ENCODE results near the gene SPINT2. TPM values are rescaled to one million over a fixed set of nuclear protein-coding genes. Genes with fewer than 3 reads are reported as not detected.

SPINT2 gene
- total and polyA plus RNA-seq, 2 of the 13 experiments (the other 11 are each of a cell fraction or from before 2014, with no cell fraction given) = 0.31 to 0.77 TPM

DNA sequence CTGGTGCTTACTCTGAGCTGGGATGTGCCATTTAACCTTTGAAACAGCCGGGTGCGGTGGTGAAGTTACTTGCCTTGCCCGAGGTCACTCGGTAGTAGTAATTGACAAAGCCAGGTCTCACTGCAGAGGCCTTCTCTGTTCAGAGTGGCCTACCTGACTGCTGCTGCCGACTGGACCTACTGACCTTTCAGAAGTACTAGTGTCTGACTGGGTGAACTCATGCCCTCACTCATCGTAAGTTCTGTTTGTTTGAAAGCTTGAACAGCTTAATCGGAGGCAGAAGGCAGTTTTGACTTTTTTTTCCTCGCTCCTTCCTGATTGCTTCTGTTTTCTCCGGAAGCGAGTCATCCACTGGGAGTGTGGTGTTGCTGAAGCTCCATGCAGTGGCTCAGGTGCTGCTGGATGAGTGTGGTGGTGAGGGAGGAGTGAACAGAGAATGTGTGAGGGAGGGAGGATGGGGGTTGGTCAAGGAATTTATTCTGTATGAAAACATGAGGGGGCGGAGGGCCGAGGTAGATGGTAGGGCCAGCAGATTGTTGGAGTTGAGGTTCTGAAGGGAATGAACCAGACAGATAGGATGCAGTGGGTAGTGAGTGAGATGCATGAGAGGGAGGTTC, 2.7 kb downstream of the SPINT2 start (continued):
- TF ChIP-seq, protein P1, sequence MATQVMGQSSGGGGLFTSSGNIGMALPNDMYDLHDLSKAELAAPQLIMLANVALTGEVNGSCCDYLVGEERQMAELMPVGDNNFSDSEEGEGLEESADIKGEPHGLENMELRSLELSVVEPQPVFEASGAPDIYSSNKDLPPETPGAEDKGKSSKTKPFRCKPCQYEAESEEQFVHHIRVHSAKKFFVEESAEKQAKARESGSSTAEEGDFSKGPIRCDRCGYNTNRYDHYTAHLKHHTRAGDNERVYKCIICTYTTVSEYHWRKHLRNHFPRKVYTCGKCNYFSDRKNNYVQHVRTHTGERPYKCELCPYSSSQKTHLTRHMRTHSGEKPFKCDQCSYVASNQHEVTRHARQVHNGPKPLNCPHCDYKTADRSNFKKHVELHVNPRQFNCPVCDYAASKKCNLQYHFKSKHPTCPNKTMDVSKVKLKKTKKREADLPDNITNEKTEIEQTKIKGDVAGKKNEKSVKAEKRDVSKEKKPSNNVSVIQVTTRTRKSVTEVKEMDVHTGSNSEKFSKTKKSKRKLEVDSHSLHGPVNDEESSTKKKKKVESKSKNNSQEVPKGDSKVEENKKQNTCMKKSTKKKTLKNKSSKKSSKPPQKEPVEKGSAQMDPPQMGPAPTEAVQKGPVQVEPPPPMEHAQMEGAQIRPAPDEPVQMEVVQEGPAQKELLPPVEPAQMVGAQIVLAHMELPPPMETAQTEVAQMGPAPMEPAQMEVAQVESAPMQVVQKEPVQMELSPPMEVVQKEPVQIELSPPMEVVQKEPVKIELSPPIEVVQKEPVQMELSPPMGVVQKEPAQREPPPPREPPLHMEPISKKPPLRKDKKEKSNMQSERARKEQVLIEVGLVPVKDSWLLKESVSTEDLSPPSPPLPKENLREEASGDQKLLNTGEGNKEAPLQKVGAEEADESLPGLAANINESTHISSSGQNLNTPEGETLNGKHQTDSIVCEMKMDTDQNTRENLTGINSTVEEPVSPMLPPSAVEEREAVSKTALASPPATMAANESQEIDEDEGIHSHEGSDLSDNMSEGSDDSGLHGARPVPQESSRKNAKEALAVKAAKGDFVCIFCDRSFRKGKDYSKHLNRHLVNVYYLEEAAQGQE (IDR thresholded peaks at IDR 0.05; ENCODE audit: borderline replicate concordance in 1 of 2, low read depth in 1 of 2, low read length in 2 of 2) = no peak
- TF ChIP-seq ZBTB21 (CRISPR knock-in tag; IDR thresholded peaks at IDR 0.05) = no peak
- TF ChIP-seq KLF11 (CRISPR knock-in tag; IDR thresholded peaks at IDR 0.05) = no peak
- TF ChIP-seq TMF1 (CRISPR knock-in tag; IDR thresholded peaks at IDR 0.05; ENCODE audit: low read depth) = no peak
- TF ChIP-seq TSC22D2 (CRISPR knock-in tag; IDR thresholded peaks at IDR 0.05; ENCODE audit: borderline replicate concordance) = peak; percentile 32; the same call in 1 of the 2 replicates
- no peak for TF ChIP-seq REPIN1 (CRISPR knock-in tag; IDR thresholded peaks at IDR 0.05; ENCODE audit: borderline replicate concordance, low read depth)
- TF ChIP-seq MBNL3 (CRISPR knock-in tag; conservative IDR thresholded peaks at IDR 0.05) = no peak
- no peak for TF ChIP-seq TEAD2 (CRISPR knock-in tag; IDR thresholded peaks at IDR 0.05)
- TF ChIP-seq SAP130 (CRISPR knock-in tag; IDR thresholded peaks at IDR 0.05; ENCODE audit: low read depth) = peak; percentile 67
- TF ChIP-seq ZNF629 (CRISPR knock-in tag; conservative IDR thresholded peaks at IDR 0.05) = no peak
- 0 out of 2 replicates have a peak, but pooled peaks have one; percentile 21 for TF ChIP-seq ZSCAN9 (CRISPR knock-in tag; IDR thresholded peaks at IDR 0.05; ENCODE audit: borderline replicate concordance)
- TF ChIP-seq, protein P2, sequence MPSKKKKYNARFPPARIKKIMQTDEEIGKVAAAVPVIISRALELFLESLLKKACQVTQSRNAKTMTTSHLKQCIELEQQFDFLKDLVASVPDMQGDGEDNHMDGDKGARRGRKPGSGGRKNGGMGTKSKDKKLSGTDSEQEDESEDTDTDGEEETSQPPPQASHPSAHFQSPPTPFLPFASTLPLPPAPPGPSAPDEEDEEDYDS (CRISPR knock-in tag; IDR thresholded peaks at IDR 0.05) = 0 out of 2 replicates have a peak, but pooled peaks have one; percentile 29
- TF ChIP-seq RFX1 (IDR thresholded peaks at IDR 0.05) = no peak
- TF ChIP-seq, protein P3, sequence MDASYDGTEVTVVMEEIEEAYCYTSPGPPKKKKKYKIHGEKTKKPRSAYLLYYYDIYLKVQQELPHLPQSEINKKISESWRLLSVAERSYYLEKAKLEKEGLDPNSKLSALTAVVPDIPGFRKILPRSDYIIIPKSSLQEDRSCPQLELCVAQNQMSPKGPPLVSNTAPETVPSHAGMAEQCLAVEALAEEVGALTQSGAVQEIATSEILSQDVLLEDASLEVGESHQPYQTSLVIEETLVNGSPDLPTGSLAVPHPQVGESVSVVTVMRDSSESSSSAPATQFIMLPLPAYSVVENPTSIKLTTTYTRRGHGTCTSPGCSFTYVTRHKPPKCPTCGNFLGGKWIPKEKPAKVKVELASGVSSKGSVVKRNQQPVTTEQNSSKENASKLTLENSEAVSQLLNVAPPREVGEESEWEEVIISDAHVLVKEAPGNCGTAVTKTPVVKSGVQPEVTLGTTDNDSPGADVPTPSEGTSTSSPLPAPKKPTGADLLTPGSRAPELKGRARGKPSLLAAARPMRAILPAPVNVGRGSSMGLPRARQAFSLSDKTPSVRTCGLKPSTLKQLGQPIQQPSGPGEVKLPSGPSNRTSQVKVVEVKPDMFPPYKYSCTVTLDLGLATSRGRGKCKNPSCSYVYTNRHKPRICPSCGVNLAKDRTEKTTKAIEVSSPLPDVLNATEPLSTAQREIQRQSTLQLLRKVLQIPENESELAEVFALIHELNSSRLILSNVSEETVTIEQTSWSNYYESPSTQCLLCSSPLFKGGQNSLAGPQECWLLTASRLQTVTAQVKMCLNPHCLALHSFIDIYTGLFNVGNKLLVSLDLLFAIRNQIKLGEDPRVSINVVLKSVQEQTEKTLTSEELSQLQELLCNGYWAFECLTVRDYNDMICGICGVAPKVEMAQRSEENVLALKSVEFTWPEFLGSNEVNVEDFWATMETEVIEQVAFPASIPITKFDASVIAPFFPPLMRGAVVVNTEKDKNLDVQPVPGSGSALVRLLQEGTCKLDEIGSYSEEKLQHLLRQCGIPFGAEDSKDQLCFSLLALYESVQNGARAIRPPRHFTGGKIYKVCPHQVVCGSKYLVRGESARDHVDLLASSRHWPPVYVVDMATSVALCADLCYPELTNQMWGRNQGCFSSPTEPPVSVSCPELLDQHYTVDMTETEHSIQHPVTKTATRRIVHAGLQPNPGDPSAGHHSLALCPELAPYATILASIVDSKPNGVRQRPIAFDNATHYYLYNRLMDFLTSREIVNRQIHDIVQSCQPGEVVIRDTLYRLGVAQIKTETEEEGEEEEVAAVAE (CRISPR knock-in tag; IDR thresholded peaks at IDR 0.05; ENCODE audit: borderline replicate concordance) = no peak
- TF ChIP-seq ZNF577 (CRISPR knock-in tag; IDR thresholded peaks at IDR 0.05; ENCODE audit: borderline replicate concordance, low read depth) = no peak
- TF ChIP-seq, protein P4, sequence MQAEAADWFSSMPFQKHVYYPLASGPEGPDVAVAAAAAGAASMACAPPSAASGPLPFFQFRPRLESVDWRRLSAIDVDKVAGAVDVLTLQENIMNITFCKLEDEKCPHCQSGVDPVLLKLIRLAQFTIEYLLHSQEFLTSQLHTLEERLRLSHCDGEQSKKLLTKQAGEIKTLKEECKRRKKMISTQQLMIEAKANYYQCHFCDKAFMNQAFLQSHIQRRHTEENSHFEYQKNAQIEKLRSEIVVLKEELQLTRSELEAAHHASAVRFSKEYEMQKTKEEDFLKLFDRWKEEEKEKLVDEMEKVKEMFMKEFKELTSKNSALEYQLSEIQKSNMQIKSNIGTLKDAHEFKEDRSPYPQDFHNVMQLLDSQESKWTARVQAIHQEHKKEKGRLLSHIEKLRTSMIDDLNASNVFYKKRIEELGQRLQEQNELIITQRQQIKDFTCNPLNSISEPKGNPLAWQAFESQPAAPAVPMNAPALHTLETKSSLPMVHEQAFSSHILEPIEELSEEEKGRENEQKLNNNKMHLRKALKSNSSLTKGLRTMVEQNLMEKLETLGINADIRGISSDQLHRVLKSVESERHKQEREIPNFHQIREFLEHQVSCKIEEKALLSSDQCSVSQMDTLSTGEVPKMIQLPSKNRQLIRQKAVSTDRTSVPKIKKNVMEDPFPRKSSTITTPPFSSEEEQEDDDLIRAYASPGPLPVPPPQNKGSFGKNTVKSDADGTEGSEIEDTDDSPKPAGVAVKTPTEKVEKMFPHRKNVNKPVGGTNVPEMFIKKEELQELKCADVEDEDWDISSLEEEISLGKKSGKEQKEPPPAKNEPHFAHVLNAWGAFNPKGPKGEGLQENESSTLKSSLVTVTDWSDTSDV (CRISPR knock-in tag; IDR thresholded peaks at IDR 0.05) = no peak
- no peak for TF ChIP-seq JDP2 (CRISPR knock-in tag; IDR thresholded peaks at IDR 0.05; ENCODE audit: borderline replicate concordance)
